Vagina (tissue), 2 donors: ENCODE measurements around the gene TMEFF1. TPM values are rescaled to one million over a fixed set of nuclear protein-coding genes. Genes with fewer than 3 reads are reported as not detected.
"Not testable (repeated sequence)": the region's sequence is repeated elsewhere in the genome, so short reads cannot be mapped to it uniquely, and the experiment has no call there.

Source experiments
- DNase-seq, 2 donors: peaks; one replicate each; pipeline ENCODE4 v3.0.0-alpha.2; 2017; ENCODE audit errors: extremely low spot score in 2 of 2
- H3K27ac ChIP-seq: fragments of 200-600 bp; sonication (generic); one replicate; pipeline ENCODE4 v1.5.1; 2019
- H3K27me3 ChIP-seq: fragments of 200-600 bp; sonication (generic); one replicate; pipeline ENCODE4 v1.5.1; 2019
- H3K36me3 ChIP-seq, 2 donors: fragments of 200-600 bp; sonication (generic); one replicate each; pipeline ENCODE4 v1.5.1; 2017 to 2019
- H3K4me1 ChIP-seq: fragments of 200-600 bp; sonication (generic); one replicate; pipeline ENCODE4 v1.5.1; 2019
- H3K4me3 ChIP-seq, 2 donors: fragments of 200-600 bp; sonication (generic); 1 replicate in 1 of 2; 2 replicates in 1 of 2; pipeline ENCODE4 v1.5.1; 2016 to 2019
- H3K9me3 ChIP-seq: fragments of 200-600 bp; sonication (generic); one replicate; pipeline ENCODE4 v1.5.1; 2019
- POLR2A ChIP-seq, 2 donors: fragments of 450-650 bp; IDR thresholded peaks; one replicate each; pipeline ENCODE4 v1.6.1; 2017; ENCODE audit warnings: antibody characterized with exemption in 2 of 2, mild to moderate bottlenecking in 2 of 2, moderate library complexity in 2 of 2
- POLR2AphosphoS5 ChIP-seq, 2 donors: sonication (generic); formaldehyde crosslinking; IDR thresholded peaks; one replicate each; pipeline ENCODE4 v1.9.0; 2017; ENCODE audit warnings: antibody characterized with exemption in 2 of 2, mild to moderate bottlenecking in 2 of 2, low read depth in 1 of 2; ENCODE audit not compliant: insufficient read depth in 1 of 2
- intact Hi-C: fragments of 100-400 bp; cut with DNase I; formaldehyde crosslinking; loops from one replicate; pipeline ENCODE4 v1.15.1; 2023
- total RNA-seq: library from RNA; depleted of rRNA; stranded (reverse); fragments of >200 nt; gene quantifications from one replicate; pipeline ENCODE4 v1.2.3, GENCODE V29; 2016
- TF ChIP-seq, protein P1 (sequence below), 3 experiments: fragments of 450-650 bp in 2 of 3; fragments of 200-600 bp in 1 of 3; sonication (generic) in 1 of 3; IDR thresholded peaks; one replicate each; pipeline ENCODE4 v1.5.1; 2017 to 2019; ENCODE audit warnings: antibody characterized with exemption in 3 of 3, mild to moderate bottlenecking in 2 of 3, moderate library complexity in 2 of 3

TMEFF1 gene
- total RNA-seq, 1 donor from 2014 or later = not detected

DNA sequence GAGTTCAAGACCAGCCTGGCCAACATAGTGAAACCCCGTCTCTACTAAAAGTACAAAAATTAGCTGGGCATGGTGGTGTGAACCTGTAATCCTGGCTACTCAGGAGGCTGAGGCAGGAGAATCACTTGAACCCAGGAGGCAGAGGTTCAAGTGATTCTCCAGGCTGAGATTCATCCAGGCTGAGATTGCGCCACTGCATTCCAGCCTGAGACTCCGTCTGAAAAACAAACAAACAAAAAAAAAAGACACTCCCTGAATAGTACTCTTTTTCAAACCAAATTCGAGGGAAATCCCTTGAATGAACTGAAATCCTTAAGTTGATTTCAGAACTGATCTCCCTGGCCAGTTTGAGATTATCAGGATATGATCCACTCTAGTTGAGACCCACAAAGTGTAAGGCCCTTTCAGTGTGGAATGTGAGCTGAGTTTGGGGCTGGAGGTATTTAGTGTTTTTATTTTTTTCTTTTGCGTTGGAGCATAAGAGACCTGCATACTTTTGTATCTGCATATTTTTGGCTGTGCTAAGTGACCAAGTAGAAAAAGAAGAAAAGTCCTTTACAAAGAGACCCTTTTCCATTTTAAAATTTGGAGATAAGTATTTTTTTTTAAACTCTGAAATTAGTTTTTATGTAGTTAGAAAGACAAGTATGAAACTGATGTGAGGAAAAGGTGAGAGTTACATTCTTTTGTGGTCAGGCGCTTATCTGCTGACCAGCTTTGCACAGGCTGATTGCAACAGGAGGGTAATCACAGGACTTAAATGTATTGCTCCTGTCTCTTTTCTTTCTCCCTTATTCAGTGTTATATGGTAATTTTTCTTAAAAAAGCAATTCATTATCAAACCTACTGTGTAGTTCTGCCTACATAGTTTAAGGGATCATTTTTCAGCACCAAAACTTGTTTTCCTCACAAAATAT is 42.9 kb downstream of the TMEFF1 start:
- intact Hi-C loops = no loop called here

GRCh38 chr9:100521282-100521681 is 48.3 kb downstream of the TMEFF1 start:
- no peak for DNase-seq
- Histone ChIP-seq H3K27ac (no peak overlapping the region), H3K9me3 (no peaks in the 10 kb centered on the region), H3K27me3 (no peaks in the 10 kb centered on the region), H3K36me3 (no peaks in the 10 kb centered on the region), H3K4me3 (no peak overlapping the region), H3K4me1 (no peaks in the 10 kb centered on the region)
- intact Hi-C loops = no loop called here
- TF ChIP-seq, protein P1, sequence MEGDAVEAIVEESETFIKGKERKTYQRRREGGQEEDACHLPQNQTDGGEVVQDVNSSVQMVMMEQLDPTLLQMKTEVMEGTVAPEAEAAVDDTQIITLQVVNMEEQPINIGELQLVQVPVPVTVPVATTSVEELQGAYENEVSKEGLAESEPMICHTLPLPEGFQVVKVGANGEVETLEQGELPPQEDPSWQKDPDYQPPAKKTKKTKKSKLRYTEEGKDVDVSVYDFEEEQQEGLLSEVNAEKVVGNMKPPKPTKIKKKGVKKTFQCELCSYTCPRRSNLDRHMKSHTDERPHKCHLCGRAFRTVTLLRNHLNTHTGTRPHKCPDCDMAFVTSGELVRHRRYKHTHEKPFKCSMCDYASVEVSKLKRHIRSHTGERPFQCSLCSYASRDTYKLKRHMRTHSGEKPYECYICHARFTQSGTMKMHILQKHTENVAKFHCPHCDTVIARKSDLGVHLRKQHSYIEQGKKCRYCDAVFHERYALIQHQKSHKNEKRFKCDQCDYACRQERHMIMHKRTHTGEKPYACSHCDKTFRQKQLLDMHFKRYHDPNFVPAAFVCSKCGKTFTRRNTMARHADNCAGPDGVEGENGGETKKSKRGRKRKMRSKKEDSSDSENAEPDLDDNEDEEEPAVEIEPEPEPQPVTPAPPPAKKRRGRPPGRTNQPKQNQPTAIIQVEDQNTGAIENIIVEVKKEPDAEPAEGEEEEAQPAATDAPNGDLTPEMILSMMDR (IDR thresholded peaks at IDR 0.05) = no peak
- TF ChIP-seq POLR2A (IDR thresholded peaks at IDR 0.05) (no peak), POLR2AphosphoS5 (IDR thresholded peaks at IDR 0.05; ENCODE audit: insufficient read depth in 1 of 2, low read depth in 1 of 2) (no peak)

More for the DNA sequence above, 42.9 kb downstream of the TMEFF1 start:
- Histone ChIP-seq H3K4me1 (no peaks in the 10 kb centered on the region), H3K4me3 (no peak overlapping the region), H3K27ac (no peak overlapping the region), H3K36me3 (no peaks in the 10 kb centered on the region), H3K27me3 (no peaks in the 10 kb centered on the region), H3K9me3 (no peaks in the 10 kb centered on the region)
- no peak for DNase-seq
- TF ChIP-seq, protein P1 (IDR thresholded peaks at IDR 0.05) = no peak
- TF ChIP-seq POLR2A (IDR thresholded peaks at IDR 0.05) (no peak), POLR2AphosphoS5 (IDR thresholded peaks at IDR 0.05; ENCODE audit: insufficient read depth in 1 of 2, low read depth in 1 of 2) (no peak)

DNA sequence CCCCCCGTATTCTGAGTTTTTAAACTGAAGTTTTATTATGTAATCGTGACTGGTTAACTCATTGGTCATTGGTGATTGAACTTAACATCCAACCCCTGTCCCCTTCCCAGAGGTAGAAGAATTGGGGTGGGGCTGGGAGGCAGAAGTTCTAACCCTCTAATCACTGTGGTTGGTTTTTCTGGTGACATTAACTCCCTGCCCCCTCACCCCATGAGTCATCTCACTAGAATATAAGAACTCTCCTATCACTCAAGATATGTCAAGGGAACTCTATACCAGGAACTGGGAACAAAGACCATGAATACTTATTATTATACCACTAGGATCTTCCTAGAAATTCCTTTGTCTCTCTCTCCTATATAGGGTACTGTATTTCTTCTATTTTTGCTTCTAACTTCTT is 52.6 kb downstream of the TMEFF1 start:
- no peaks in the 10 kb centered on the region for H3K27me3 ChIP-seq
- no peak overlapping the region for H3K27ac ChIP-seq
- no peak overlapping the region for H3K4me3 ChIP-seq
- TF ChIP-seq, protein P1 (IDR thresholded peaks at IDR 0.05) = no peak
- no peak for TF ChIP-seq POLR2AphosphoS5 (IDR thresholded peaks at IDR 0.05; ENCODE audit: insufficient read depth in 1 of 2, low read depth in 1 of 2)
- TF ChIP-seq POLR2A (IDR thresholded peaks at IDR 0.05) = no peak
- intact Hi-C loops = no loop called here
- no peak for DNase-seq
- H3K9me3 ChIP-seq = no peaks in the 10 kb centered on the region
- H3K36me3 ChIP-seq = no peaks in the 10 kb centered on the region
- H3K4me1 ChIP-seq = no peaks in the 10 kb centered on the region

DNA sequence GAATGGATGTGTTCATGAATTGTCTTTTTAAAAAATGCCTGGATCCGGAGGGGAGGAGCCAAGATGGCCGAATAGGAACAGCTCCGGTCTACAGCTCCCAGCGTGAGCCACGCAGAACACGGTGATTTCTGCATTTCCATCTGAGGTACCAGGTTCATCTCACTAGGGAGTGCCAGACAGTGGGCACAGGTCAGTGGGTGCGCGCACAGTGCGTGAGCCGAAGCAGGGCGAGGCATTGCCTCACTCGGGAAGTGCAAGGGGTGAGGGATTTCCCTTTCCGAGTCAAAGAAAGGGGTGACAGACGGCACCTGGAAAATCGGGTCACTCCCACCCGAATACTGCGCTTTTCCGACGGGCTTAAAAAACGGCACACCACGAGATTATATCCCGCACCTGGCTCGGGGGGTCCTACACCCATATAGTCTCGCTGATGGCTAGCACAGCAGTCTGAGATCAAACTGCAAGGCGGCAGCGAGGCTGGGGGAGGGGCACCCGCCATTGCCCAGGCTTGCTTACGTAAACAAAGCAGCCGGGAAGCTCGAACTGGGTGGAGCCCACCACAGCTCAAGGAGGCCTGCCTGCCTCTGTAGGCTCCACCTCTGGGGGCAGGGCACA is 54.3 kb downstream of the TMEFF1 start:
- H3K36me3 ChIP-seq, H3K27ac ChIP-seq, intact Hi-C loops, H3K4me3 ChIP-seq, H3K4me1 ChIP-seq, DNase-seq, H3K9me3 ChIP-seq, H3K27me3 ChIP-seq: not testable (repeated sequence)

DNA sequence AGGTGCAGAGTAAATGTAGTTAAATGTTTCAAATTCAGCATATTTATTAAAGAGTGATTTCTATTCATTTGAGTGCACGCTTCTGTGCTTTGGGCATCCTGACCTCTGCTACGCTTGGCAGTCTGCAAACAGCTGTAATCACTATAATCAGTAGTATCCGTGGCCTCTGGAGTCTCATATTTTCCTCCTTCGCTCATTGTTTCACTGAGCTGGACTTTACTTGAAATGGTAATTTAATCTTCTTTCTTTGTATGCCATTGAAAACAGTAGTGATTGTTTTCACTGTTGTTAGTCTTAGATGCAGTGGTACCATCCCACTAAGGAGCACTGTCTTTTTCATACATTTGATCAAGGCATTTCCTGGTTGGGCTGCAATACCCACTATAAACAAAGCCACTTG is 61.5 kb downstream of the TMEFF1 start:
- no peaks in the 10 kb centered on the region for H3K4me1 ChIP-seq
- no peak overlapping the region for H3K4me3 ChIP-seq
- intact Hi-C loops = no loop called here
- DNase-seq = no peak
- H3K9me3 ChIP-seq = no peaks in the 10 kb centered on the region
- H3K36me3 ChIP-seq = no peaks in the 10 kb centered on the region
- TF ChIP-seq, protein P1 (IDR thresholded peaks at IDR 0.05) = no peak
- no peak for TF ChIP-seq POLR2AphosphoS5 (IDR thresholded peaks at IDR 0.05; ENCODE audit: insufficient read depth in 1 of 2, low read depth in 1 of 2)
- TF ChIP-seq POLR2A (IDR thresholded peaks at IDR 0.05) = no peak
- H3K27me3 ChIP-seq = no peaks in the 10 kb centered on the region
- H3K27ac ChIP-seq = no peak overlapping the region
